Glutamatergic neuron (in vitro differentiated cells): ENCODE data around the gene GDPD1. TPM values are rescaled to one million over a fixed set of nuclear protein-coding genes. Genes with fewer than 3 reads are reported as not detected.
"Not testable (repeated sequence)": the region's sequence is repeated elsewhere in the genome, so short reads cannot be mapped to it uniquely, and the experiment has no call there.

Source experiments
- DNase-seq: peaks from one replicate; pipeline ENCODE4 v3.0.0; 2022
- H3K27ac Mint-ChIP-seq: one replicate; pipeline ENCODE4 v1.8.0; 2020; ENCODE audit warnings: mild to moderate bottlenecking, mixed read lengths, inconsistent platforms; ENCODE audit not compliant: unreplicated experiment
- H3K27me3 Mint-ChIP-seq: one replicate; pipeline ENCODE4 v1.8.0; 2020; ENCODE audit warnings: mild to moderate bottlenecking, moderate library complexity, mixed read lengths, inconsistent platforms; ENCODE audit not compliant: unreplicated experiment
- H3K36me3 Mint-ChIP-seq: one replicate; pipeline ENCODE4 v1.8.0; 2020; ENCODE audit warnings: mild to moderate bottlenecking, mixed read lengths, inconsistent platforms; ENCODE audit not compliant: unreplicated experiment
- H3K4me1 Mint-ChIP-seq: one replicate; pipeline ENCODE4 v1.8.0; 2020; ENCODE audit warnings: mild to moderate bottlenecking, low read depth, mixed read lengths, inconsistent platforms; ENCODE audit not compliant: unreplicated experiment
- H3K4me3 Mint-ChIP-seq: one replicate; pipeline ENCODE4 v1.8.0; 2020; ENCODE audit warnings: mild to moderate bottlenecking, mixed read lengths, inconsistent platforms; ENCODE audit not compliant: unreplicated experiment
- H3K9me3 Mint-ChIP-seq: one replicate; pipeline ENCODE4 v1.8.0; 2020; ENCODE audit warnings: mild to moderate bottlenecking, moderate library complexity, mixed read lengths, inconsistent platforms; ENCODE audit not compliant: unreplicated experiment
- total RNA-seq: library from RNA; stranded (reverse); fragmentation: NEBNext Ultra II Directional; extraction: Animal tissue kit (Norgen Biotek cat#: 25700); gene quantifications from one replicate; pipeline ENCODE4 v1.2.1, GENCODE V29; 2021; ENCODE audit not compliant: unreplicated experiment
- TF ChIP-seq, protein P1 (sequence below): fragments of 200-600 bp; sonication (generic); IDR thresholded peaks from one replicate; pipeline ENCODE4 v1.5.0; 2021; ENCODE audit not compliant: partially characterized antibody, unreplicated experiment

The GDPD1 gene
- total RNA-seq, 1 donor from 2014 or later, result 34.3 TPM

DNA sequence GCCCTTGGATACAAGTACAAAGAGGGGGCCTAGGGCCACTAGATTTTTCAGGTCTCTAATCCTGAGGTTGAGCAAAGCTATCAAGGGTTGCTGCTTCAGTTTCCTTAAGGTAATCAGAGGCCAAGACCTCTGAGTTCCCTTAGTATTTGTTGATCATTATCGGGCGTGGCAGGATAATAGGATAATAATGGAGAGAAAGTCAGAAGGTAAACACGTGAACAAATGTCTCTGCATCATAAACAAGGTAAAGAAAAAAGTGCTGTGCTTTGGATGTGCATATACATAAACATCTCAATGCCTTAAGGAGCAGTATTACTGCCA, 69.6 kb downstream of the GDPD1 start:
- H3K4me1 Mint-ChIP-seq, result peaks cover 4% of the 10 kb centered on the region
- H3K4me3 Mint-ChIP-seq, result no peak overlapping the region
- peaks cover 2% of the 10 kb centered on the region for H3K27me3 Mint-ChIP-seq
- no peaks in the 10 kb centered on the region for H3K9me3 Mint-ChIP-seq
- DNase-seq, result no peak
- H3K27ac Mint-ChIP-seq, result no peak overlapping the region
- TF ChIP-seq, protein P1, sequence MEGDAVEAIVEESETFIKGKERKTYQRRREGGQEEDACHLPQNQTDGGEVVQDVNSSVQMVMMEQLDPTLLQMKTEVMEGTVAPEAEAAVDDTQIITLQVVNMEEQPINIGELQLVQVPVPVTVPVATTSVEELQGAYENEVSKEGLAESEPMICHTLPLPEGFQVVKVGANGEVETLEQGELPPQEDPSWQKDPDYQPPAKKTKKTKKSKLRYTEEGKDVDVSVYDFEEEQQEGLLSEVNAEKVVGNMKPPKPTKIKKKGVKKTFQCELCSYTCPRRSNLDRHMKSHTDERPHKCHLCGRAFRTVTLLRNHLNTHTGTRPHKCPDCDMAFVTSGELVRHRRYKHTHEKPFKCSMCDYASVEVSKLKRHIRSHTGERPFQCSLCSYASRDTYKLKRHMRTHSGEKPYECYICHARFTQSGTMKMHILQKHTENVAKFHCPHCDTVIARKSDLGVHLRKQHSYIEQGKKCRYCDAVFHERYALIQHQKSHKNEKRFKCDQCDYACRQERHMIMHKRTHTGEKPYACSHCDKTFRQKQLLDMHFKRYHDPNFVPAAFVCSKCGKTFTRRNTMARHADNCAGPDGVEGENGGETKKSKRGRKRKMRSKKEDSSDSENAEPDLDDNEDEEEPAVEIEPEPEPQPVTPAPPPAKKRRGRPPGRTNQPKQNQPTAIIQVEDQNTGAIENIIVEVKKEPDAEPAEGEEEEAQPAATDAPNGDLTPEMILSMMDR, result no peak
- H3K36me3 Mint-ChIP-seq, result no peaks in the 10 kb centered on the region

DNA sequence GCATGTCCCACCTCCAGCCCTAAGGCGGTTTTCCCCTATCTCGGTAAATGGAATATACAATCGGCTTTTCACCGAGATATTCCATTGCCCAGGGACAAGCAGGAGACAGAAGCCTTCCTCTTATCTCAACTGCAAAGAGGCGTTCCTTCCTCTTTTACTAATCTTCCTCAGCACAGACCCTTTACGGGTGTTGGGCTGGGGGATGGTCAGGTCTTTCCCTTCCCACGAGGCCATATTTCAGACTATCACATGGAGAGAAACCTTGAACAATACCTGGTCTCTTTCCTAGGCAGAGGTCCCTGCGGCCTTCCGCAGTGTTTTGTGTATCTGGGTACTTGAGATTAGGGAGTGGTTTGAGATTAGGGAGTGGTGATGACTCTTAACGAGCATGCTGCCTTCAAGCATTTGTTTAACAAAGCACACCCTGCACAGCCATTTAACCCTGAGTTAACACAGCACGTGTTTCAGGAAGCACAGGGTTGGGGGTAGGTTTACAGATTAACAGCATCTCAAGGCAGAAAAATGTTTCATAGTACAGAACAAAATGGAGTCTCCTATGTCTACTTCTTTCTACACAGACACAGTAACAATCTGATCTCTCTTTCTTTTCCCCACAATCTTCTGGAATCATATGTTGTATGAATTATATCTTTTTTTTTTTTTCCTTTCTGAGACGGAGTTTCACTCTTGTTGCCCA, 70.1 kb downstream of the GDPD1 start:
- H3K4me1 Mint-ChIP-seq, H3K4me3 Mint-ChIP-seq, DNase-seq, H3K27ac Mint-ChIP-seq, H3K9me3 Mint-ChIP-seq, H3K27me3 Mint-ChIP-seq, H3K36me3 Mint-ChIP-seq: not testable (repeated sequence)

DNA sequence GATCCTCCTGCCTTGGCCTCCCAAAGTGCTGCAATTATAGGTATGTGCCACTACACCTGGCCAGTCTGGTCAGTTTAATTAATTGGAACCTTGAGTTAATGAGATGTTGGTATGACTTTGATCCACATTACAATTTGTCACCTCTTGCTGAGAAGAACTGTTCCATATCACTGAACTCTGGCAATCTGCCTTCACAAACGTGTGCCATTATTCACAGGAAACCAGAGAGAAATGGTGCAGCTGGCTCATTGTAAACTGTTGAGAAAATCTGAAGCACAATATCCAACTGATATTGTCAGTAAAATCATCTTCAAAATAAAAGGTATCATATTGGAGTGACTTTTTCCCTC, 71.8 kb downstream of the GDPD1 start:
- TF ChIP-seq, protein P1, result no peak
- H3K4me1 Mint-ChIP-seq, result peaks cover 4% of the 10 kb centered on the region
- DNase-seq, result no peak
- H3K36me3 Mint-ChIP-seq, result no peaks in the 10 kb centered on the region
- no peaks in the 10 kb centered on the region for H3K9me3 Mint-ChIP-seq
- no peak overlapping the region for H3K27ac Mint-ChIP-seq
- H3K27me3 Mint-ChIP-seq, result peaks cover 2% of the 10 kb centered on the region
- H3K4me3 Mint-ChIP-seq, result no peak overlapping the region

DNA sequence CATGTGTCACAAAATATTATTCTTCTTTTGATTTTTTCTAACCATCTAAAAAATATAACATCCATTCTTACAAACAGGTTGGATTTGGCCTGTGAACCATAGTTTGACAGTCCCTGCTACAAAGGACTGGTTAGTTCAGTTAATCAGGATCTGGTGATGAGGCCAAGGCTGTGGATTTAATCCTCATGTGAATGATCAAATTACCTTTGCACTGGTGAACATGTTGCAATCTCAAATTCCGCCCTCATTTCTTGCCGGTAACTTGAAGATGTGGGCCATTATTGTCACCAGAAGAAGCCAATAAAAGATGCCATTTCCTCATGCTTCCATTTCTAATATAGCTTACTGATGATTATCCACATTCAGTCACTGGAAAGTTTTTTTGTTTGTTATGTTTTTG, 75.9 kb downstream of the GDPD1 start:
- Mint-ChIP-seq H3K4me3 (no peak overlapping the region), H3K36me3 (no peaks in the 10 kb centered on the region)

DNA sequence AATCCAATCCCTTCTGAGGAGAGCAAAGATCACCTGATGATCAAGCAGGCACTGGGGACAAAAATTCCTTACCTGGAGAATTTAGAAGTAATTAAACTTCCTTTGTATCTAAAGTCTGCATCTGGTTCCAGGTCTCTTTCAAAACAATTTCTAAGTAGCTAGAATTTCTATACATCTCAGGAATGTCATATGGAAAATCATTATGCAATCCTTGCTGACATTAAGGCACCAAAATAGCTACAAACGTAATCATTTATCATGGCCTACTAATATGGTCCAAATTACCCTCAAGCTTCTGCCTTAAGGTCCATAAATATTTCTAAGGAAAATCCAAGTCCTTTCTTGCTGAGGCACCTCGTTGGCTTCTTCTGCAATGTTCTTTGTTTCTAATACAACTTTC, 78.2 kb downstream of the GDPD1 start:
- H3K9me3 Mint-ChIP-seq, result no peaks in the 10 kb centered on the region
- no peak overlapping the region for H3K27ac Mint-ChIP-seq
- TF ChIP-seq, protein P1, result no peak
- DNase-seq, result no peak
- no peaks in the 10 kb centered on the region for H3K36me3 Mint-ChIP-seq
- H3K27me3 Mint-ChIP-seq, result peaks cover 4% of the 10 kb centered on the region
- no peak overlapping the region for H3K4me3 Mint-ChIP-seq
- no peaks in the 10 kb centered on the region for H3K4me1 Mint-ChIP-seq

More for the DNA sequence above, 75.9 kb downstream of the GDPD1 start:
- Mint-ChIP-seq H3K4me1 (no peaks in the 10 kb centered on the region), H3K27me3 (no peaks in the 10 kb centered on the region), H3K27ac (no peak overlapping the region), H3K9me3 (no peaks in the 10 kb centered on the region)
- DNase-seq, result no peak
- TF ChIP-seq, protein P1, result no peak
